WERI-Rb-1 (cell line): ENCODE results near the gene LTBP1.

Experiments used
- DNase-seq: peaks from one replicate; pipeline ENCODE4 v3.0.0-alpha.2; 2020
- H3K27ac ChIP-seq: fragments of 250-450 bp; sonication (Bioruptor Pico); 2 replicates; pipeline ENCODE4 v1.5.1; 2020; ENCODE audit warnings: mild to moderate bottlenecking, moderate library complexity
- H3K27me3 ChIP-seq: fragments of 250-450 bp; sonication (Bioruptor Pico); 2 replicates; pipeline ENCODE4 v1.5.1; 2021; ENCODE audit warnings: mild to moderate bottlenecking, low read depth, moderate library complexity; ENCODE audit not compliant: insufficient read depth, severe bottlenecking
- H3K36me3 ChIP-seq: fragments of 250-450 bp; sonication (Bioruptor Pico); 2 replicates; pipeline ENCODE4 v1.5.1; 2020; ENCODE audit warnings: mild to moderate bottlenecking, moderate library complexity
- H3K4me3 ChIP-seq: 2 replicates; pipeline ENCODE4 v1.5.1; 2011; ENCODE audit warnings: low read depth, mild to moderate bottlenecking, control low read depth, low read length
- H3K9me3 ChIP-seq: fragments of 250-450 bp; sonication (Bioruptor Pico); 2 replicates; pipeline ENCODE4 v1.5.1; 2021; ENCODE audit warnings: mild to moderate bottlenecking, moderate library complexity; ENCODE audit not compliant: severe bottlenecking
- TF ChIP-seq, protein P1 (sequence below): IDR thresholded peaks from 2 replicates; pipeline ENCODE4 v1.5.1; 2011; ENCODE audit warnings: low read depth, mild to moderate bottlenecking, control low read depth, inconsistent platforms, low read length

LTBP1 gene

DNA sequence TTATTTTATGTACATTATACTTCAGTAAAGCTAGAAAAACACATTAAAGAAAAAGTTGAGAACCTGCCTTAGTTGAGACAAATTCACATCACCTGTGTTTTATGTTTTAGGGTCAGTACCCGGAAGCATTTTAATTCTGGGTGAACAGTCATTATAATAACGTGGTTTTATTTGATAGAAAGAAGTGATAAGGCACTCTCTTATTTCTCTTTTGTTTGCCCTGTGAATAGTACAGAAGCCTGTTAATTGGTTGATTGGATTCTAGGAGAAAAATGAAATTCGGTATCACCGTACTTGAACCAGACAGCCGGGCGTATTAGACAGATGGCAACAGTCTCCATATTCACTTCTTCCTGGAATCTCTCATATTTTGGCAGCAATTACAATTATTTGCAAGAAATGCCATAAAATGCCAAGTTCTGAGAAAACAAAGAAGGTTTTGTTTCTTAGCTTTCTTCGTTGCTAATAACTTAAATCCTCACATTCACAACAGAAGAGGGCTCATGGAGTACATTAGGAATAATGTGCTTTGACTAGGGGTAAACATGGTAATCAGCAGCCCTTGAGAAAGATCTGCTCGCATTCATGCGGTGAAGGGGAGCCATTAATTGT is 361.0 kb downstream of the LTBP1 start:
- no peak for DNase-seq
- Histone ChIP-seq H3K27ac (no peak overlapping the region), H3K4me3 (no peak overlapping the region), H3K36me3 (no peaks in the 10 kb centered on the region), H3K27me3 (no peaks in the 10 kb centered on the region), H3K9me3 (no peaks in the 10 kb centered on the region)
- TF ChIP-seq, protein P1, sequence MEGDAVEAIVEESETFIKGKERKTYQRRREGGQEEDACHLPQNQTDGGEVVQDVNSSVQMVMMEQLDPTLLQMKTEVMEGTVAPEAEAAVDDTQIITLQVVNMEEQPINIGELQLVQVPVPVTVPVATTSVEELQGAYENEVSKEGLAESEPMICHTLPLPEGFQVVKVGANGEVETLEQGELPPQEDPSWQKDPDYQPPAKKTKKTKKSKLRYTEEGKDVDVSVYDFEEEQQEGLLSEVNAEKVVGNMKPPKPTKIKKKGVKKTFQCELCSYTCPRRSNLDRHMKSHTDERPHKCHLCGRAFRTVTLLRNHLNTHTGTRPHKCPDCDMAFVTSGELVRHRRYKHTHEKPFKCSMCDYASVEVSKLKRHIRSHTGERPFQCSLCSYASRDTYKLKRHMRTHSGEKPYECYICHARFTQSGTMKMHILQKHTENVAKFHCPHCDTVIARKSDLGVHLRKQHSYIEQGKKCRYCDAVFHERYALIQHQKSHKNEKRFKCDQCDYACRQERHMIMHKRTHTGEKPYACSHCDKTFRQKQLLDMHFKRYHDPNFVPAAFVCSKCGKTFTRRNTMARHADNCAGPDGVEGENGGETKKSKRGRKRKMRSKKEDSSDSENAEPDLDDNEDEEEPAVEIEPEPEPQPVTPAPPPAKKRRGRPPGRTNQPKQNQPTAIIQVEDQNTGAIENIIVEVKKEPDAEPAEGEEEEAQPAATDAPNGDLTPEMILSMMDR, result no peak

DNA sequence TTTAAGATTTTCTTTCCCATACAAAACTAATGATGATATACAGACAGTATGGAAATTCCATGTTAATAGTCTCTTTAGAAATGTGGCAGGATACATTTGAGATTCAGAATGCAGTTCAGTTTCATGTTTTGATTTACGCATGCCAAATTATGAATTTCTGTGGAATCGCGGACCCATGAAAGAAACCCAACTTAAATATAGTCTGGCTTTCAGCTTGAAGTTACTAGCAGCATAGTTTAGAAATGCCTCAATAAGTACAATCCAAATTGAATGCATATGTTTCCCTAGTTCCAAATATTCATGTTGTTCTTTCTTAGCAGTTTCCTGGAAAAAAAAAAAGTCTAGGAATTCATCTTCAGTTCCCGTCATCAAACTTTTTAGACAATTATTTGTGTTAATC is 365.6 kb downstream of the LTBP1 start:
- no peaks in the 10 kb centered on the region for H3K27me3 ChIP-seq
- H3K27ac ChIP-seq, result no peak overlapping the region
- TF ChIP-seq, protein P1, result no peak
- H3K36me3 ChIP-seq, result no peaks in the 10 kb centered on the region
- H3K4me3 ChIP-seq, result no peak overlapping the region
- no peaks in the 10 kb centered on the region for H3K9me3 ChIP-seq
- DNase-seq, result no peak

DNA sequence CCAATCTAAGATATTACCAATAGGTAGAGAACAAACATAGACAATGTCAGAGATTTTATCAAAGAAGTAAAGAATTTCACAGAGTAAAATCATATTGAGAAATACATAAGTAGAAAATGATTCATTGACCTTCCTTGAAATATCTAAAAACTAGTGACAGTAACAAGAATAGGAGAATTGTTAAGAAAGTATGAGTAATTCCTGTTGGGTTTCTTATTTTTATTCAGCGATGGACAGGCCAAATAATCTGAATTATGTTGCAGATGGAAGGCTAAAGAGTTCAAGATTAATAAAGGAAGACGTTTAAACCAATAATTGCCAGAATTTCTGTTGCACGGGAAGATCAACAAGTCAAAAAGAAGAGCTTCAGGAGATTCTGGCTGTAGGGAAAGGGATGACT is 366.3 kb downstream of the LTBP1 start:
- Histone ChIP-seq H3K27me3 (no peaks in the 10 kb centered on the region), H3K9me3 (no peaks in the 10 kb centered on the region), H3K27ac (no peak overlapping the region), H3K4me3 (no peak overlapping the region), H3K36me3 (no peaks in the 10 kb centered on the region)
- TF ChIP-seq, protein P1, result no peak
- DNase-seq, result no peak

DNA sequence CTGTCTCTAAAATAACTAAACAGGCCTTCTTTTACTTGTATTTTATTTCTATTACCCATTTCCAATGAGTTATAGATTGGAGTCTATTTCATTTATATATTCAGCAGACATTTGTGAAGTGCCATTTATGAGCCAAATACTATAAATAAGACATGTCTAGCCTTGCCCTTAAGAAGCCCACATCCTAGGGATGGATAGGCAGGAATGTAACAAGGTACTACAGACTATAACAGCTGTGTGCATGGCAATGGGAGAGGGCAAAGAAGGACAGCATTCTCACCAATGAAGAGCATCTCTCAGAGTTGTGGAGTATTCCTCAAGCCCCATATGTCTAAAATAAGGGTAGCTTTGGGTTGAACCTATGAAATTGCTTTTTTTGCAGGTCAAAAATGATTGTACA is 367.8 kb downstream of the LTBP1 start:
- no peaks in the 10 kb centered on the region for H3K36me3 ChIP-seq
- no peaks in the 10 kb centered on the region for H3K9me3 ChIP-seq
- no peak for DNase-seq
- H3K4me3 ChIP-seq, result no peak overlapping the region
- H3K27ac ChIP-seq, result no peak overlapping the region
- H3K27me3 ChIP-seq, result no peaks in the 10 kb centered on the region
- TF ChIP-seq, protein P1, result no peak

DNA sequence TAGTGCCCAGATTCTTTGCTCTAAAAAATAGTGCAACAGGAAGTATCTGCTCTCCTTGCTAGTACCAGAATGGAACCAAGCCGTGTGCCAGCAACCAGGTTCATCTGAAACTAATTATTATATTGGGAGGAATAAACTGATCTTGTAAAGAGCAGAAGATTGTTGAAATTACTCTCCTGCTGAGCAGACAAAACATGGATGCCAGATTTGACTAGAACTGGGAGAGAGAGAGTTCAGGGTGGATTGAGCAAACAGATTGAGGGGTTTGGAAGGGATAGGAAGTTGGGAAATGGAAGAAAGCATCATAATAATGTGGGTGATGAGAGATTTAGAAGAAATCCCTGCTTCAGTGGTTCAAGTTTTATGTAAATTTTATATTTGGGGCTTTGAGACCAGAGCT is 369.6 kb downstream of the LTBP1 start:
- TF ChIP-seq, protein P1, result no peak
- Histone ChIP-seq H3K27ac (no peak overlapping the region), H3K27me3 (no peaks in the 10 kb centered on the region), H3K4me3 (no peak overlapping the region), H3K36me3 (no peaks in the 10 kb centered on the region), H3K9me3 (no peaks in the 10 kb centered on the region)
- no peak for DNase-seq

DNA sequence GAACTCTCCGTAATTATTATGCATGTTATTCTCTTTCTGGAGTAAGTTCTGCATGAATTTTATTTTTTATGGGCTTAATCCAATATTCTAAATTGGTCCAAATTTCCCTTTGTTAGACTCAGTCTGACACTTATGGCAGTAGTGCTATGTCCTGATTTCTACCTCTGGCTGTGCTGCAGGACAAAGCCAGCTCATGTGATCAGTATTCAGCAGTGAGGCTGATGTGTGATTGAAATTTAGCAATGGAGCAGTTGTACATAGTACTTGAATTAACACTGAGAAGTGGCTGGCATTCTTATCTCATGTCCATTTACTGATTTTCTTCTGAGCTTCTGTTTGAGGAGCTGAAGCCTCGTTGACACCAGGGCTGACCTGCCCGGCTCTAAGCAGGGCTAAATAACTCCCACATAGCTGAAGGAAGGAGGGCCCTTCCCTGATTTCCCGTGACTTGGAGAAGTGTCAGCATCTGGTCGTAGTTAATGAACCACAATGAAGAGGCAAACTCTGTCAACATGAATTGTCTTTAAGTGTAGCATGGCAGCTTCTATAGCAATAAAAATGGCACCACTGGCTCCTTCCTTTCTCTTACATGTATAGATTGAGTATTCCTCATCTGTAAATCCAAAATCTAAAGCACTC is 370.7 kb downstream of the LTBP1 start:
- DNase-seq, result no peak
- no peaks in the 10 kb centered on the region for H3K9me3 ChIP-seq
- H3K36me3 ChIP-seq, result no peaks in the 10 kb centered on the region
- no peak overlapping the region for H3K4me3 ChIP-seq
- no peaks in the 10 kb centered on the region for H3K27me3 ChIP-seq
- TF ChIP-seq, protein P1, result no peak
- no peak overlapping the region for H3K27ac ChIP-seq
